ENCODE data around the gene MEIOB. TPM values are rescaled to one million over a fixed set of nuclear protein-coding genes. Genes with fewer than 3 reads are reported as not detected.

MEIOB gene
- total RNA-seq, 1 experiment from 2014 or later = not detected

GRCh38 chr16:1791256-1791942, 80.6 kb downstream of the MEIOB start:
- Histone ChIP-seq H3K27ac (ENCODE audit: low read length) (no peak overlapping the region), H3K27me3 (ENCODE audit: low read length) (no peaks in the 10 kb centered on the region), H3K36me3 (ENCODE audit: low read depth, low read length) (no peaks in the 10 kb centered on the region), H3K9me2 (replicated peaks; ENCODE audit: low read length) (no peaks in the 10 kb centered on the region), H3K4me1 (ENCODE audit: insufficient read depth, low read length) (no peaks in the 10 kb centered on the region), H3K4me2 (ENCODE audit: low read length) (no peak overlapping the region), H3K9ac (ENCODE audit: low read length) (no peak overlapping the region), H3F3A (ENCODE audit: low read length, unreplicated experiment) (no peaks in the 10 kb centered on the region), H3K9me3 (ENCODE audit: low read length) (no peaks in the 10 kb centered on the region), H2AFZ (ENCODE audit: low read length) (no peak overlapping the region), H4K20me1 (ENCODE audit: low read length) (no peaks in the 10 kb centered on the region), H3K4me3 (ENCODE audit: low read length) (no peak overlapping the region), H3K79me2 (ENCODE audit: low read length) (0 out of 2 replicates have a peak, but pooled peaks cover 2% of the 10 kb centered on the region)
- ATAC-seq = no peak
- TF ChIP-seq CTCF (conservative IDR thresholded peaks at IDR 0.05; ENCODE audit: low read depth, low read length) (no peak), EZH2phosphoT487 (IDR thresholded peaks at IDR 0.05; ENCODE audit: borderline replicate concordance, low read length) (no peak), EZH2 (IDR thresholded peaks at IDR 0.05; ENCODE audit: low read length, unreplicated experiment) (no peak)
- no TSS peak for BruUV-seq (replicated peaks)
- ChIA-PET CTCF (no interaction called here), POLR2A (ENCODE audit: unreplicated experiment) (no interaction called here)
- intact Hi-C loops (cut with micrococcal nuclease) = no loop called here
- DNase-seq = no peak

- H3K36me3 ChIP-seq (ENCODE audit: low read depth, low read length) = no peaks in the 10 kb centered on the region
- H2AFZ ChIP-seq (ENCODE audit: low read length) = no peak overlapping the region
Observed at GRCh38 chr16:1790611-1791255, 81.2 kb downstream of the MEIOB start.

More at GRCh38 chr16:1790611-1791255, 81.2 kb downstream of the MEIOB start:
- no peaks in the 10 kb centered on the region for H4K20me1 ChIP-seq (ENCODE audit: low read length)
- no peaks in the 10 kb centered on the region for H3K9me3 ChIP-seq (ENCODE audit: low read length)
- ATAC-seq (no peak), DNase-seq (no peak)
- ChIA-PET CTCF (no interaction called here), POLR2A (ENCODE audit: unreplicated experiment) (no interaction called here)
- no peaks in the 10 kb centered on the region for H3K4me1 ChIP-seq (ENCODE audit: insufficient read depth, low read length)
- no peaks in the 10 kb centered on the region for H3K9me2 ChIP-seq (replicated peaks; ENCODE audit: low read length)
- H3K4me3 ChIP-seq (ENCODE audit: low read length) = no peak overlapping the region
- BruUV-seq (replicated peaks) = no TSS peak
- peaks cover 9% of the 10 kb centered on the region for H3K79me2 ChIP-seq (ENCODE audit: low read length)
- TF ChIP-seq EZH2phosphoT487 (IDR thresholded peaks at IDR 0.05; ENCODE audit: borderline replicate concordance, low read length) = no peak
- no peak for TF ChIP-seq CTCF (conservative IDR thresholded peaks at IDR 0.05; ENCODE audit: low read depth, low read length)
- no peak for TF ChIP-seq EZH2 (IDR thresholded peaks at IDR 0.05; ENCODE audit: low read length, unreplicated experiment)
- H3K4me2 ChIP-seq (ENCODE audit: low read length) = no peak overlapping the region
- no peak overlapping the region for H3K27ac ChIP-seq (ENCODE audit: low read length)
- no peaks in the 10 kb centered on the region for H3K27me3 ChIP-seq (ENCODE audit: low read length)
- H3K9ac ChIP-seq (ENCODE audit: low read length) = no peak overlapping the region
- intact Hi-C loops (cut with micrococcal nuclease) = no loop called here
- no peaks in the 10 kb centered on the region for H3F3A ChIP-seq (ENCODE audit: low read length, unreplicated experiment)
